Measurements from ENCODE around the gene IGSF23.

The IGSF23 gene

GRCh38 chr19:44671400-44671799, 58.0 kb downstream of the IGSF23 start, which contains the start of gene CEACAM19:
Gene CEACAM19, plus strand, starts transcription at chr19:44671482. Its CDS starts 450 bp downstream, at chr19:44671932.
- Mint-ChIP-seq H3K36me3 (ENCODE audit: low read depth) (no peaks in the 10 kb centered on the region), H3K4me3 (no peak within 1 kb of the TSS), H3K9me3 (no peaks in the 10 kb centered on the region), H3K27ac (no peak within 1 kb of the TSS), H3K27me3 (ENCODE audit: low read depth, poor library complexity) (peaks cover 3% of the 10 kb centered on the region), H3K4me1 (peaks cover 10% of the 10 kb centered on the region)
- TF ChIP-seq, protein P1, sequence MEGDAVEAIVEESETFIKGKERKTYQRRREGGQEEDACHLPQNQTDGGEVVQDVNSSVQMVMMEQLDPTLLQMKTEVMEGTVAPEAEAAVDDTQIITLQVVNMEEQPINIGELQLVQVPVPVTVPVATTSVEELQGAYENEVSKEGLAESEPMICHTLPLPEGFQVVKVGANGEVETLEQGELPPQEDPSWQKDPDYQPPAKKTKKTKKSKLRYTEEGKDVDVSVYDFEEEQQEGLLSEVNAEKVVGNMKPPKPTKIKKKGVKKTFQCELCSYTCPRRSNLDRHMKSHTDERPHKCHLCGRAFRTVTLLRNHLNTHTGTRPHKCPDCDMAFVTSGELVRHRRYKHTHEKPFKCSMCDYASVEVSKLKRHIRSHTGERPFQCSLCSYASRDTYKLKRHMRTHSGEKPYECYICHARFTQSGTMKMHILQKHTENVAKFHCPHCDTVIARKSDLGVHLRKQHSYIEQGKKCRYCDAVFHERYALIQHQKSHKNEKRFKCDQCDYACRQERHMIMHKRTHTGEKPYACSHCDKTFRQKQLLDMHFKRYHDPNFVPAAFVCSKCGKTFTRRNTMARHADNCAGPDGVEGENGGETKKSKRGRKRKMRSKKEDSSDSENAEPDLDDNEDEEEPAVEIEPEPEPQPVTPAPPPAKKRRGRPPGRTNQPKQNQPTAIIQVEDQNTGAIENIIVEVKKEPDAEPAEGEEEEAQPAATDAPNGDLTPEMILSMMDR (IDR thresholded peaks at IDR 0.05): no peak
- DNase-seq: no peak

- Mint-ChIP-seq H3K27me3 (ENCODE audit: low read depth, poor library complexity) (peaks cover 3% of the 10 kb centered on the region), H3K4me3 (no peak overlapping the region), H3K9me3 (no peaks in the 10 kb centered on the region), H3K27ac (no peak overlapping the region), H3K36me3 (ENCODE audit: low read depth) (no peaks in the 10 kb centered on the region), H3K4me1 (peaks cover 14% of the 10 kb centered on the region)
- TF ChIP-seq, protein P1 (IDR thresholded peaks at IDR 0.05): no peak
- DNase-seq: no peak
Observed at GRCh38 chr19:44672226-44672625, 58.9 kb downstream of the IGSF23 start.

GRCh38 chr19:44673510-44673909, 60.1 kb downstream of the IGSF23 start:
- DNase-seq: no peak
- Mint-ChIP-seq H3K4me3 (no peak overlapping the region), H3K27me3 (ENCODE audit: low read depth, poor library complexity) (peaks cover 5% of the 10 kb centered on the region), H3K36me3 (ENCODE audit: low read depth) (no peaks in the 10 kb centered on the region), H3K9me3 (no peaks in the 10 kb centered on the region), H3K27ac (no peak overlapping the region), H3K4me1 (peaks cover 16% of the 10 kb centered on the region)
- TF ChIP-seq, protein P1 (IDR thresholded peaks at IDR 0.05): no peak

DNA sequence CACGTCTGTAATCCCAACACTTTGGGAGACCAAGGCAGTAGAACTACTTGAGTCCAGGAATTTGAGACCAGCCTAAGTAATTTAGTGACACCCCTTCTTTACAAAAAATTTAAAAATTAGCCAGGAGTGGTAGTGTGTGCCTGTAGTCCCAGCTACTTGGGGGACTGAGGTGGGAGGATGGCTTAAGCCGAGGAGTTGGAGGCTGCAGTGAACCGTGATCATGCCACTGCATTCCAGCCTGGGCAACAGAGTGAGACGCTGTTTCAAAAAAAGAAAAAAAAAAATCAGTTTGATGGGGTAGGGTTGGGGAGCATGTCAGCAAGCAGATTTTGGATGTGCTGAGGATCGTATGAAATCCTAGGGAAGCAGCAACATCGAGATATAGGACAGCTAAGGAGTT, 62.2 kb downstream of the IGSF23 start:
- peaks cover 6% of the 10 kb centered on the region for H3K27me3 Mint-ChIP-seq (ENCODE audit: low read depth, poor library complexity)

DNA sequence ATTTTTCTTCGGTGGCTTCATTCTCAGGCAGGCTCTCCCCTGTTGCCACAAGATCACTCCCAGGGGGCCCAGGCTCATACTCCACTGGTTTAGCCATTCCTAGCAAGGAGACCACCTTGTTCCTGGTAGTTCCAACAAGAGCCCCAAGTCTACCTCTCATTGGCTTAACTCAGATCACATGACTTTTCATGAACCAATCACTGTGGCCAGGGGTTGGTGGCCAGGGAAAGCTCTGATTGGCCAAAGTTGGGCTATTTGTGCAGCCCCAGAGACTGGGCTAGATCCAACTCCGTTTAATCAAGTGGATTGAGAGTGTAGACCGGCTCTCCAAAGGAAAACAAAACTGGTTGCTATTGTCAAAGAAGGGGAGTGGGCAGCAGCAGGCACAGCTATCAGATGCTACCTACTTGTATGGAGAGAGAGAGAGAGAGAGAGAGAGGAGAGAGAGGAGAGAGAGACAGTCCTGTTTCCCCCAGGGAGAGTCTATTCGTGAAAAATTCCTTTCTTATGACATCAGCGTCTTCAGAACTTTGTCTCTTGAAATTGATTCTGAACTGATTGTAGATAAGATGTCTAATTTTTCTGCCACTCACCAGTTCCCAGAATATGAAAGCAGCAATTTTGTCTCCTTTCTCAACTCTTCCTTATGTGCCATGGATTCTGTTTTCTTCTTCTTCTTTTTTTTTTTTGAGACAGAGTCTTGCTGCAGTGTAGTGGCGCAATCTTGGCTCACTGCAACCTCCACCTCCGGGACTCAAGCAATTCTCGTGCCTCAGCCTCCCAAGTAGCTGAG, 63.9 kb downstream of the IGSF23 start:
- Mint-ChIP-seq H3K9me3 (no peaks in the 10 kb centered on the region), H3K36me3 (ENCODE audit: low read depth) (no peaks in the 10 kb centered on the region), H3K4me3 (no peak overlapping the region), H3K27me3 (ENCODE audit: low read depth, poor library complexity) (peaks cover 12% of the 10 kb centered on the region), H3K4me1 (peaks cover 24% of the 10 kb centered on the region), H3K27ac (no peak overlapping the region)
- TF ChIP-seq, protein P1 (IDR thresholded peaks at IDR 0.05): no peak
- DNase-seq: no peak

More for the DNA sequence above, 62.2 kb downstream of the IGSF23 start:
- Mint-ChIP-seq H3K4me3 (no peak overlapping the region), H3K9me3 (no peaks in the 10 kb centered on the region), H3K4me1 (peaks cover 16% of the 10 kb centered on the region), H3K27ac (no peak overlapping the region), H3K36me3 (ENCODE audit: low read depth) (no peaks in the 10 kb centered on the region)
- TF ChIP-seq, protein P1 (IDR thresholded peaks at IDR 0.05): no peak
- DNase-seq: no peak

- TF ChIP-seq, protein P1 (IDR thresholded peaks at IDR 0.05): no peak
- Mint-ChIP-seq H3K27ac (no peak overlapping the region), H3K36me3 (ENCODE audit: low read depth) (no peaks in the 10 kb centered on the region), H3K4me3 (no peak overlapping the region), H3K9me3 (no peaks in the 10 kb centered on the region), H3K27me3 (ENCODE audit: low read depth, poor library complexity) (peaks cover 13% of the 10 kb centered on the region), H3K4me1 (peaks cover 31% of the 10 kb centered on the region)
- DNase-seq: no peak
Observed at GRCh38 chr19:44680536-44680935, 67.2 kb downstream of the IGSF23 start.
